ENCODE results near the gene TRIM38. TPM values are rescaled to one million over a fixed set of nuclear protein-coding genes. Genes with fewer than 3 reads are reported as not detected.
"Not testable (repeated sequence)": the region's sequence is repeated elsewhere in the genome, so short reads cannot be mapped to it uniquely, and the experiment has no call there.

TRIM38 gene
- total RNA-seq, 1 donor from 2014 or later: 8.0 TPM

GRCh38 chr6:26003102-26003694, 40.6 kb downstream of the TRIM38 start:
- DNase-seq (ENCODE audit: low read depth, low spot score): no peak

GRCh38 chr6:26006086-26006939, 43.7 kb downstream of the TRIM38 start:
- DNase-seq (ENCODE audit: low read depth, low spot score): no peak

- DNase-seq (ENCODE audit: low read depth, low spot score): not testable (repeated sequence)
These were observed 44.3 kb downstream of the TRIM38 start for GRCh38 chr6:26006940-26007305.

- DNase-seq (ENCODE audit: low read depth, low spot score): no peak
These were observed 45.9 kb downstream of the TRIM38 start for GRCh38 chr6:26008470-26008869.

GRCh38 chr6:26009817-26010216, 47.2 kb downstream of the TRIM38 start:
- DNase-seq (ENCODE audit: low read depth, low spot score): no peak

- DNase-seq (ENCODE audit: low read depth, low spot score): no peak
These were observed 49.5 kb downstream of the TRIM38 start for GRCh38 chr6:26012061-26012460.

- not testable (repeated sequence) for DNase-seq (ENCODE audit: low read depth, low spot score)
These were observed 51.8 kb downstream of the TRIM38 start for GRCh38 chr6:26014386-26014785.

GRCh38 chr6:26016245-26016962, 53.8 kb downstream of the TRIM38 start:
- DNase-seq (ENCODE audit: low read depth, low spot score): no peak

- no peak for DNase-seq (ENCODE audit: low read depth, low spot score)
These were observed 54.5 kb downstream of the TRIM38 start for GRCh38 chr6:26016963-26017631.

GRCh38 chr6:26017632-26017966, 55.0 kb downstream of the TRIM38 start:
- no peak for DNase-seq (ENCODE audit: low read depth, low spot score)

- DNase-seq (ENCODE audit: low read depth, low spot score): no peak
These were observed 56.7 kb downstream of the TRIM38 start for GRCh38 chr6:26019261-26019830.

GRCh38 chr6:26019967-26020328, 57.3 kb downstream of the TRIM38 start:
- DNase-seq (ENCODE audit: low read depth, low spot score): no peak

GRCh38 chr6:26020329-26021000, 57.9 kb downstream of the TRIM38 start:
- no peak for DNase-seq (ENCODE audit: low read depth, low spot score)

- DNase-seq (ENCODE audit: low read depth, low spot score): no peak
These were observed 58.4 kb downstream of the TRIM38 start for GRCh38 chr6:26021001-26021349.

- DNase-seq (ENCODE audit: low read depth, low spot score): peak; percentile 87
These were observed 58.9 kb downstream of the TRIM38 start for GRCh38 chr6:26021350-26022131.

- no peak for DNase-seq (ENCODE audit: low read depth, low spot score)
These were observed 59.5 kb downstream of the TRIM38 start for GRCh38 chr6:26022132-26022472.

GRCh38 chr6:26022737-26023136, 60.1 kb downstream of the TRIM38 start:
- DNase-seq (ENCODE audit: low read depth, low spot score): no peak

GRCh38 chr6:26024651-26025046, 62.0 kb downstream of the TRIM38 start:
- no peak for DNase-seq (ENCODE audit: low read depth, low spot score)

GRCh38 chr6:26025047-26025893, 62.7 kb downstream of the TRIM38 start:
- no peak for DNase-seq (ENCODE audit: low read depth, low spot score)
